NCI-H2081 (cell line): ENCODE data around the gene VSIG10L2.
"Not testable (repeated sequence)": the region's sequence is repeated elsewhere in the genome, so short reads cannot be mapped to it uniquely, and the experiment has no call there.

Source experiments
- DNase-seq, 2 experiments: peaks; one replicate each; lab custom pipeline; 2025; lab: John Stamatoyannopoulos, UW

VSIG10L2 gene

GRCh38 chr11:125945797-125946520 is at the start of gene VSIG10L2:
Gene VSIG10L2 (plus strand): TSS chr11:125946044. CDS start chr11:125946056, 12 bp downstream.
- DNase-seq, result no peak

- DNase-seq, result no peak
Measured at GRCh38 chr11:125901872-125902271, 44.0 kb upstream of the VSIG10L2 start.

GRCh38 chr11:125902277-125902926 is 43.4 kb upstream of the VSIG10L2 start:
- peak in 1 of 2 experiments; percentile 12 for DNase-seq

GRCh38 chr11:125902927-125903710 is 42.7 kb upstream of the VSIG10L2 start, which contains the start of gene PUS3:
Gene PUS3 (minus strand): TSS chr11:125903206. CDS start chr11:125896284, 6,922 bp downstream.
- DNase-seq, result peak; percentile 92 to 96

GRCh38 chr11:125903711-125904659 is 41.9 kb upstream of the VSIG10L2 start, which contains the start of gene DDX25:
Gene DDX25 (plus strand): TSS chr11:125904508. CDS start chr11:125904518, 10 bp downstream.
- peak; percentile 20 to 31 for DNase-seq

GRCh38 chr11:125904678-125905077 is 41.2 kb upstream of the VSIG10L2 start:
- no peak for DNase-seq

GRCh38 chr11:125910226-125910849 is 35.5 kb upstream of the VSIG10L2 start:
- DNase-seq, result no peak

- DNase-seq, result not testable (repeated sequence)
Measured at GRCh38 chr11:125914601-125915000, 31.2 kb upstream of the VSIG10L2 start.

GRCh38 chr11:125916683-125917347 is 29.0 kb upstream of the VSIG10L2 start:
- DNase-seq, result no peak

- DNase-seq, result no peak
Measured at GRCh38 chr11:125918140-125918840, 27.6 kb upstream of the VSIG10L2 start.

GRCh38 chr11:125921042-125921441 is 24.8 kb upstream of the VSIG10L2 start:
- DNase-seq, result no peak

- no peak for DNase-seq
Measured at GRCh38 chr11:125922156-125922555, 23.7 kb upstream of the VSIG10L2 start.

GRCh38 chr11:125923012-125923579 is 22.7 kb upstream of the VSIG10L2 start:
- DNase-seq, result peak; percentile 81 to 84

- DNase-seq, result no peak
Measured at GRCh38 chr11:125923633-125924032, 22.2 kb upstream of the VSIG10L2 start.

- DNase-seq, result no peak
Measured at GRCh38 chr11:125924384-125925007, 21.3 kb upstream of the VSIG10L2 start.

- peak; percentile 23 to 76 for DNase-seq
Measured at GRCh38 chr11:125925247-125925740, 20.6 kb upstream of the VSIG10L2 start.

- no peak for DNase-seq
Measured at GRCh38 chr11:125925804-125926203, 20.0 kb upstream of the VSIG10L2 start.

GRCh38 chr11:125926682-125927081 is 19.2 kb upstream of the VSIG10L2 start:
- DNase-seq, result no peak
